Tibial nerve (tissue), 4 donors: Measurements from ENCODE around the gene LPAR6. TPM values are rescaled to one million over a fixed set of nuclear protein-coding genes. Genes with fewer than 3 reads are reported as not detected.

Source experiments
- DNase-seq, 2 donors: peaks; one replicate each; pipeline ENCODE4 v3.0.0-alpha.2; 2019; ENCODE audit warnings: low spot score in 2 of 2
- H3K27ac ChIP-seq, 4 donors: fragments of 200-600 bp; sonication (generic) in 3 of 4; one replicate each; pipeline ENCODE4 v1.5.1; 2017 to 2019; ENCODE audit warnings: mild to moderate bottlenecking in 1 of 4
- H3K27me3 ChIP-seq, 2 donors: fragments of 200-600 bp; sonication (generic) in 1 of 2; one replicate each; pipeline versions ENCODE4 v1.5.1 to v1.6.0; 2017 to 2019
- H3K36me3 ChIP-seq, 3 donors: fragments of 200-600 bp; sonication (generic); one replicate each; pipeline ENCODE4 v1.5.1; 2018 to 2019
- H3K4me1 ChIP-seq, 4 donors: fragments of 200-600 bp; sonication (generic) in 3 of 4; one replicate each; pipeline ENCODE4 v1.5.1; 2017 to 2019
- H3K4me3 ChIP-seq, 4 donors: fragments of 200-600 bp; sonication (generic) in 3 of 4; one replicate each; pipeline ENCODE4 v1.5.1; 2017 to 2019; ENCODE audit warnings: mild to moderate bottlenecking in 1 of 4, moderate library complexity in 1 of 4
- H3K9me3 ChIP-seq, 4 donors: fragments of 200-600 bp; sonication (generic) in 3 of 4; one replicate each; pipeline ENCODE4 v1.5.1; 2017 to 2019
- CTCF ChIP-seq, 5 experiments: fragments of 200-600 bp in 3 of 5; fragments of 450-650 bp in 2 of 5; sonication (generic) in 3 of 5; IDR thresholded peaks; one replicate each; pipeline ENCODE4 v1.5.1; 2016 to 2019; ENCODE audit warnings: antibody characterized with exemption in 5 of 5, mild to moderate bottlenecking in 3 of 5, moderate library complexity in 2 of 5
- EP300 ChIP-seq, 2 donors: sonication (generic); formaldehyde crosslinking; IDR thresholded peaks; one replicate each; pipeline ENCODE4 v1.6.1; 2017; ENCODE audit warnings: antibody characterized with exemption in 2 of 2, mild to moderate bottlenecking in 1 of 2
- POLR2A ChIP-seq, 2 donors: fragments of 450-650 bp; IDR thresholded peaks; one replicate each; pipeline ENCODE4 v1.6.1; 2017; ENCODE audit warnings: antibody characterized with exemption in 2 of 2, mild to moderate bottlenecking in 2 of 2, moderate library complexity in 2 of 2
- whole genome bisulfite sequencing, 2 donors: methylation state at CpG; one replicate each; pipeline ENCODE4 v1.1.5; 2018; 5-methylcytosine and 5-hydroxymethylcytosine counted together
- total RNA-seq, 4 donors: library from RNA; depleted of rRNA; stranded (reverse); fragments of >200 nt; gene quantifications; one replicate each; pipeline ENCODE4 v1.1.0, GENCODE V29; 2016

LPAR6 gene
- total RNA-seq, 4 donors from 2014 or later: 19.9 to 28.6 (median 23.6) TPM

GRCh38 chr13:48393030-48393697 is 19.7 kb downstream of the LPAR6 start:
- Histone ChIP-seq H3K27me3 (no peaks in the 10 kb centered on the region), H3K4me3 (no peak overlapping the region), H3K4me1 (peaks cover 0 to 7% (median 3%) of the 10 kb centered on the region in 4 donors), H3K36me3 (peaks cover 0 to 53% (median 0%) of the 10 kb centered on the region in 3 donors), H3K9me3 (peaks cover 0 to 16% (median 4%) of the 10 kb centered on the region in 4 donors), H3K27ac (no peak overlapping the region)
- DNase-seq: no peak
- 80 to 83% methylated on average over 3 of the region's 3 CpGs for WGBS, 2 donors
- TF ChIP-seq CTCF (IDR thresholded peaks at IDR 0.05): no peak
- TF ChIP-seq EP300 (IDR thresholded peaks at IDR 0.05): no peak
- no peak for TF ChIP-seq POLR2A (IDR thresholded peaks at IDR 0.05)

- H3K9me3 ChIP-seq: peaks cover 0 to 16% (median 4%) of the 10 kb centered on the region in 4 donors
- WGBS, 2 donors: 90 to 97% methylated on average over 3 of the region's 3 CpGs
- TF ChIP-seq EP300 (IDR thresholded peaks at IDR 0.05) (no peak), CTCF (IDR thresholded peaks at IDR 0.05) (no peak)
Measured at GRCh38 chr13:48391257-48391656, 21.7 kb downstream of the LPAR6 start.

GRCh38 chr13:48386816-48387215 is 26.1 kb downstream of the LPAR6 start:
- peaks cover 0 to 7% (median 3%) of the 10 kb centered on the region in 4 donors for H3K9me3 ChIP-seq
- TF ChIP-seq POLR2A (IDR thresholded peaks at IDR 0.05) (no peak), CTCF (IDR thresholded peaks at IDR 0.05) (no peak), EP300 (IDR thresholded peaks at IDR 0.05) (no peak)
- no peak overlapping the region for H3K4me3 ChIP-seq
- no peaks in the 10 kb centered on the region for H3K4me1 ChIP-seq
- H3K27me3 ChIP-seq: no peaks in the 10 kb centered on the region
- DNase-seq: no peak
- peaks cover 0 to 33% (median 0%) of the 10 kb centered on the region in 3 donors for H3K36me3 ChIP-seq
- no peak overlapping the region for H3K27ac ChIP-seq
- WGBS, 2 donors: 90 to 92% methylated on average over 8 of the region's 8 CpGs

More at GRCh38 chr13:48391257-48391656, 21.7 kb downstream of the LPAR6 start:
- no peaks in the 10 kb centered on the region for H3K27me3 ChIP-seq
- no peak overlapping the region for H3K4me3 ChIP-seq
- no peak for DNase-seq
- no peaks in the 10 kb centered on the region for H3K4me1 ChIP-seq
- H3K27ac ChIP-seq: no peak overlapping the region
- H3K36me3 ChIP-seq: peaks cover 0 to 53% (median 0%) of the 10 kb centered on the region in 3 donors

GRCh38 chr13:48383384-48383783 is 29.5 kb downstream of the LPAR6 start:
- Histone ChIP-seq H3K4me3 (no peak overlapping the region), H3K27ac (no peak overlapping the region), H3K27me3 (no peaks in the 10 kb centered on the region), H3K4me1 (no peaks in the 10 kb centered on the region), H3K9me3 (no peaks in the 10 kb centered on the region), H3K36me3 (peaks cover 0 to 36% (median 5%) of the 10 kb centered on the region in 3 donors)
- 93 to 96% methylated on average over 2 of the region's 2 CpGs for WGBS, 2 donors
- DNase-seq: no peak
- TF ChIP-seq POLR2A (IDR thresholded peaks at IDR 0.05): no peak
- TF ChIP-seq CTCF (IDR thresholded peaks at IDR 0.05): no peak
- TF ChIP-seq EP300 (IDR thresholded peaks at IDR 0.05): no peak

GRCh38 chr13:48380581-48380980 is 32.3 kb downstream of the LPAR6 start:
- no peak for DNase-seq
- peaks cover 0 to 64% (median 5%) of the 10 kb centered on the region in 3 donors for H3K36me3 ChIP-seq
- no peaks in the 10 kb centered on the region for H3K9me3 ChIP-seq
- no peak overlapping the region for H3K27ac ChIP-seq
- H3K4me3 ChIP-seq: no peak overlapping the region
- H3K27me3 ChIP-seq: no peaks in the 10 kb centered on the region
- no peaks in the 10 kb centered on the region for H3K4me1 ChIP-seq
- TF ChIP-seq POLR2A (IDR thresholded peaks at IDR 0.05): no peak
- TF ChIP-seq CTCF (IDR thresholded peaks at IDR 0.05): no peak
- TF ChIP-seq EP300 (IDR thresholded peaks at IDR 0.05): no peak
